ENCODE results near the gene SHROOM1. TPM values are rescaled to one million over a fixed set of nuclear protein-coding genes. Genes with fewer than 3 reads are reported as not detected.
A peak's percentile ranks its signal among the peaks of the same experiment; 100 is the strongest.

Gene SHROOM1
- total RNA-seq, 4 donors from 2014 or later: 5.8 to 10.3 (median 6.5) TPM

GRCh38 chr5:132828846-132829494 is 1.5 kb downstream of the SHROOM1 start:
- H3K4me3 ChIP-seq: peak overlapping the region in 1 of 2 donors; percentile 92
- no peak for TF ChIP-seq CTCF (IDR thresholded peaks at IDR 0.05)
- TF ChIP-seq POLR2AphosphoS5 (IDR thresholded peaks at IDR 0.05): no peak
- TF ChIP-seq EP300 (IDR thresholded peaks at IDR 0.05): no peak
- no peak for TF ChIP-seq POLR2A (IDR thresholded peaks at IDR 0.05)
- ATAC-seq: no peak
- H3K4me1 ChIP-seq: peaks cover 0 to 38% (median 7%) of the 10 kb centered on the region in 3 donors
- peaks cover 0 to 23% of the 10 kb centered on the region in 2 donors for H3K36me3 ChIP-seq
- H3K27me3 ChIP-seq: peaks cover 12% of the 10 kb centered on the region
- no peak overlapping the region for H3K27ac ChIP-seq
- no peaks in the 10 kb centered on the region for H3K9me3 ChIP-seq
- WGBS, 2 donors (ENCODE audit: low coverage in 1 of 2): 81 to 92% methylated on average over 2 to 3 of the region's 4 CpGs

GRCh38 chr5:132827943-132828673 is 2.3 kb downstream of the SHROOM1 start:
- peaks cover 0 to 43% (median 8%) of the 10 kb centered on the region in 3 donors for H3K4me1 ChIP-seq
- no peak overlapping the region for H3K4me3 ChIP-seq
- H3K27ac ChIP-seq: no peak overlapping the region
- TF ChIP-seq POLR2AphosphoS5 (IDR thresholded peaks at IDR 0.05): no peak
- 100% methylated on average over 1 to 2 of the region's 4 CpGs for WGBS, 2 donors (ENCODE audit: low coverage in 1 of 2)
- peaks cover 12% of the 10 kb centered on the region for H3K27me3 ChIP-seq
- H3K36me3 ChIP-seq: peaks cover 0 to 23% of the 10 kb centered on the region in 2 donors
- H3K9me3 ChIP-seq: no peaks in the 10 kb centered on the region
- ATAC-seq: no peak

GRCh38 chr5:132826424-132827082 is 3.9 kb downstream of the SHROOM1 start:
- no peak for ATAC-seq
- H3K4me3 ChIP-seq: no peak overlapping the region
- 76 to 79% methylated on average over 3 to 5 of the region's 6 CpGs for WGBS, 2 donors (ENCODE audit: low coverage in 1 of 2)
- H3K27me3 ChIP-seq: peaks cover 12% of the 10 kb centered on the region
- TF ChIP-seq POLR2AphosphoS5 (IDR thresholded peaks at IDR 0.05) (no peak), EP300 (IDR thresholded peaks at IDR 0.05) (no peak), POLR2A (IDR thresholded peaks at IDR 0.05) (no peak), CTCF (IDR thresholded peaks at IDR 0.05) (no peak)
- H3K36me3 ChIP-seq: peaks cover 0 to 23% of the 10 kb centered on the region in 2 donors
- peak overlapping the region in 1 of 4 donors; percentile 10 for H3K27ac ChIP-seq
- H3K9me3 ChIP-seq: no peaks in the 10 kb centered on the region
- peaks cover 0 to 49% (median 12%) of the 10 kb centered on the region in 3 donors for H3K4me1 ChIP-seq

GRCh38 chr5:132825834-132826391 is 4.5 kb downstream of the SHROOM1 start:
- H3K4me1 ChIP-seq: peaks cover 0 to 46% (median 11%) of the 10 kb centered on the region in 3 donors
- peak overlapping the region in 1 of 2 donors; percentile 28 for H3K4me3 ChIP-seq
- no peaks in the 10 kb centered on the region for H3K9me3 ChIP-seq
- 51 to 100% methylated on average over 1 to 18 of the region's 43 CpGs for WGBS, 2 donors (ENCODE audit: low coverage in 1 of 2)
- peaks cover 0 to 23% of the 10 kb centered on the region in 2 donors for H3K36me3 ChIP-seq
- no peak for ATAC-seq
- peaks cover 12% of the 10 kb centered on the region for H3K27me3 ChIP-seq
- TF ChIP-seq CTCF (IDR thresholded peaks at IDR 0.05): no peak
- no peak for TF ChIP-seq POLR2AphosphoS5 (IDR thresholded peaks at IDR 0.05)
- no peak for TF ChIP-seq POLR2A (IDR thresholded peaks at IDR 0.05)
- no peak for TF ChIP-seq EP300 (IDR thresholded peaks at IDR 0.05)
- no peak overlapping the region for H3K27ac ChIP-seq
